ENCODE results near the gene C15orf62. TPM values are rescaled to one million over a fixed set of nuclear protein-coding genes. Genes with fewer than 3 reads are reported as not detected.

The C15orf62 gene
- total RNA-seq, 1 donor from 2014 or later: 0.30 TPM

DNA sequence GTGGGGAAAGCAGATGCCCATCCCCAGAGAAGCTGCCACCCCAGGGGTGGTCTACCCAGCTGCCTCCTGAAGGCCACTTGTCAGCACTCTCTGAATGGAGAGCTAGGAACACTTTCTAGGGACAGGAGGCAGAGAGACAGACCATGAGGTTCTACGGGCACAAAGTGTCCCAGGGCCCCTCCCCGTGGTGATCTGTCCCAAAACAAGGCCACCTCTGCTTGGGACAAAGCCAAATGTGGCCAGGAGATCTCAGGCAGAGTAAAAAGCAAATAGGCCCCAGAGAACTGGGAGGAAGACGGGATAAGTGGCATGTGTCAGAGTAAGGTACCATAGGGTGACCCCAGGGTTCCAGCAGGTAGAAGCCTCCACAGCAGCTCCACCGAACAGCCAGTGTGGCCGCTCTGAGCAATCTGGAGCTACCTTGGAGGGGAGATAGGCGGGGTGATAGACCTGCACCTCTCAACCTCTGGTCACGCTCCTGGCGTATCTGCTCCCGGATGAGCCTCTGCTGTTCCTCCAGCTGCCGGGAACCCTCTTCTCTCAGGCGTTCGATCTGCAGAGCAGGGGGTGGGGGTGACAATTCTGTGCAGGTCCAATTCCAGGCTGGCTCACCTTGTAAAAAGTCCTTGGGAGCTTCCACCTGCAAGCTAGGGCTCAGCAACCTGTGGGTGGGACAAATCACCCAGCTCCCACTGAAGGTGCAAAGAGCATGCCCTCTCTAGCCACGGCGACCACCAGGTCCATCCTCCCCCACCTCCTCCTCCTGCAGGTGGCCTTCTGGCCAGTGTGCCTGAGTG lies 6.2 kb downstream of the C15orf62 start:
- Histone ChIP-seq H3K27ac (replicated peaks) (no peak overlapping the region), H3K27me3 (ENCODE audit: low read depth) (no peaks in the 10 kb centered on the region), H3K9me3 (replicated peaks) (no peaks in the 10 kb centered on the region), H3K4me3 (no peak overlapping the region), H3K36me3 (peaks cover 85% of the 10 kb centered on the region), H3K4me1 (no peaks in the 10 kb centered on the region)
- no peak for DNase-seq
- TF ChIP-seq, protein P1, sequence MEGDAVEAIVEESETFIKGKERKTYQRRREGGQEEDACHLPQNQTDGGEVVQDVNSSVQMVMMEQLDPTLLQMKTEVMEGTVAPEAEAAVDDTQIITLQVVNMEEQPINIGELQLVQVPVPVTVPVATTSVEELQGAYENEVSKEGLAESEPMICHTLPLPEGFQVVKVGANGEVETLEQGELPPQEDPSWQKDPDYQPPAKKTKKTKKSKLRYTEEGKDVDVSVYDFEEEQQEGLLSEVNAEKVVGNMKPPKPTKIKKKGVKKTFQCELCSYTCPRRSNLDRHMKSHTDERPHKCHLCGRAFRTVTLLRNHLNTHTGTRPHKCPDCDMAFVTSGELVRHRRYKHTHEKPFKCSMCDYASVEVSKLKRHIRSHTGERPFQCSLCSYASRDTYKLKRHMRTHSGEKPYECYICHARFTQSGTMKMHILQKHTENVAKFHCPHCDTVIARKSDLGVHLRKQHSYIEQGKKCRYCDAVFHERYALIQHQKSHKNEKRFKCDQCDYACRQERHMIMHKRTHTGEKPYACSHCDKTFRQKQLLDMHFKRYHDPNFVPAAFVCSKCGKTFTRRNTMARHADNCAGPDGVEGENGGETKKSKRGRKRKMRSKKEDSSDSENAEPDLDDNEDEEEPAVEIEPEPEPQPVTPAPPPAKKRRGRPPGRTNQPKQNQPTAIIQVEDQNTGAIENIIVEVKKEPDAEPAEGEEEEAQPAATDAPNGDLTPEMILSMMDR (IDR thresholded peaks at IDR 0.05; ENCODE audit: borderline replicate concordance): no peak
- intact Hi-C loops (cut with micrococcal nuclease): no loop called here

DNA sequence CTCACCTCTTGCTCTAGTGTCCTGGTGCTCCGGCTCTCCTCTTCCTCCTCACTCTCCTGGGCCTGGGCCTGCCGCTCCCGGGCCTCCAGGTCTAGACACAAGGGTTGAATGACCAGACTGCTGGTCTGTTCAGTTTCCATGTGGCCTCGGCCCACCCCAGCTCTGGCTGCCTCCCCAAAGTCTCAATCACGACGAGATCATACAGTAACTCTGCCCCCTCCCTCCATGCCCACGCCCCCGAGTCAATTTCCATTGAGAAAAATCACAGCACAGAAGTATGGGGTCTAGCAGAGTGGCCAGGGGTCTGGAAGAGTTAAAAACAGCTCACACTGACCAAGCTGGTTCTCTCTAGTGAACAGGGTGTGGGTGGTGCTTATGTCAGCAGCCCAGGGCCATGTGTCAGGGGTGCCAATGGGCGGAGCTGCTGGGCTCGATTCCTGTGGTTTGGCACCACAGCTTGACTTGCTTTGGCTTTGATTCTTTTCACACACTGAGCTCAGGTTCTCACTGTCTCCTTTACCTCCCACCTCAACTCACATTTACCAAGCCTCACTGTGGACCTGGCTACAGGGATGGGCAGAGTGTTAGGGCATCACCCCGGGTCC lies 6.9 kb downstream of the C15orf62 start:
- H3K4me3 ChIP-seq: no peak overlapping the region
- H3K36me3 ChIP-seq: peaks cover 84% of the 10 kb centered on the region
- no peaks in the 10 kb centered on the region for H3K4me1 ChIP-seq
- H3K27ac ChIP-seq (replicated peaks): no peak overlapping the region
- DNase-seq: no peak
- TF ChIP-seq, protein P1 (IDR thresholded peaks at IDR 0.05; ENCODE audit: borderline replicate concordance): no peak
- no peaks in the 10 kb centered on the region for H3K27me3 ChIP-seq (ENCODE audit: low read depth)
- no peaks in the 10 kb centered on the region for H3K9me3 ChIP-seq (replicated peaks)
- intact Hi-C loops (cut with micrococcal nuclease): no loop called here

DNA sequence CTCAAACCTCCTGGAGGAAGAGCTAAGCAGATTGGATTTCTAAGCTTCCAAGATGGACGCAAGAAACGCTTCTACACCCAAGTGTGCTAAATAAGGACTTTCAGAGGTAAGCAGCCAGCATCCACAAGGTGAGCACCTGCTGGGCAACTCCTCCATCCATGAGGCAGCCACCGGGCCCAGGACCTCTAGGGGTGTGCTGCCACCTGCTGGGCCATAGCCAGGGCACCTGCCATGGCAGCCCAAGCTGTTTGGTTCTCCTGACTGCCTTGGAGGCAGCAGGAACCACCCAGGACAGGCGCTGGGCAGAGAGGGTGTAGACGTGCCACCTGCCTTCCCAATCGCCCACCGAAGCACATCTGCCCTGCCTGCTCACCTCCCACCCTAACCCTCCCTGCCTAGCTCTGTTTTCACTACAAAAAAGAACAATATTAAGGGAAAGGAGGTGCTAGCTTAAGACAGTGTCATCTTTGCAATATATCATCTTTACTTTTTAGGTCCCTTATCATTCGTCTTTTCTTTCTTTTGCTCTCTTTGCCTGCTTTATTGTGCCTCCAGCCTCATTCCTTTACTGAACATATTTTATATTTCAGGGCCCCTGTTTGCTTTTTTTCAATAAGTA lies 12.9 kb downstream of the C15orf62 start:
- peaks cover 23% of the 10 kb centered on the region for H3K36me3 ChIP-seq
- no peak for DNase-seq
- intact Hi-C loops (cut with micrococcal nuclease): loop anchor here (10.0 kb wide), 1 partner anchor 108 kb away; no protein-coding TSS in a partner anchor
- H3K4me3 ChIP-seq: no peak overlapping the region
- H3K4me1 ChIP-seq: peaks cover 10% of the 10 kb centered on the region
- TF ChIP-seq, protein P1 (IDR thresholded peaks at IDR 0.05; ENCODE audit: borderline replicate concordance): peak; percentile 69
- H3K9me3 ChIP-seq (replicated peaks): no peaks in the 10 kb centered on the region
- no peak overlapping the region for H3K27ac ChIP-seq (replicated peaks)
- no peaks in the 10 kb centered on the region for H3K27me3 ChIP-seq (ENCODE audit: low read depth)

DNA sequence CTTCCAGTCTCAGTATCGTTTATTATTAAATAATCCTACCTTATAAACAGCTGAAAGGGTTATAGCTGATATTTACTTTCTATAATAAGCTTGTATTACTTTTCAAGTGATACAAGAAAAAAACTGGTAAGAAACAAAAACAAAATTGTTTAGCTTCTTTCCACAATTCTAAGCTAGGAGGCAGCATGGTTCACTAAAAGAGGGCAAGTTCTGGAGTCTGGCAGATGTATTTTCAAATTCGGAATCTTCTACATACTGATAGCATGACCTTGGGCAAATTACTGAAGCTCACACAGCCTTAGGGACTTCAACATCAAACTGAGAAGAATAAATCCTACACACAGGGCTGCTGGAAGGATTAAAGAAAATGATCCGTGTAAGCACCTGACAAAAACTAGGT lies 15.4 kb downstream of the C15orf62 start:
- Histone ChIP-seq H3K27ac (replicated peaks) (no peak overlapping the region), H3K9me3 (replicated peaks) (no peaks in the 10 kb centered on the region), H3K4me1 (peaks cover 14% of the 10 kb centered on the region), H3K27me3 (ENCODE audit: low read depth) (no peaks in the 10 kb centered on the region), H3K36me3 (peaks cover under 1% of the 10 kb centered on the region), H3K4me3 (no peak overlapping the region)
- TF ChIP-seq, protein P1 (IDR thresholded peaks at IDR 0.05; ENCODE audit: borderline replicate concordance): no peak
- no peak for DNase-seq
- intact Hi-C loops (cut with micrococcal nuclease): loop anchor here (10.0 kb wide), 1 partner anchor 110 kb away; no protein-coding TSS in a partner anchor

DNA sequence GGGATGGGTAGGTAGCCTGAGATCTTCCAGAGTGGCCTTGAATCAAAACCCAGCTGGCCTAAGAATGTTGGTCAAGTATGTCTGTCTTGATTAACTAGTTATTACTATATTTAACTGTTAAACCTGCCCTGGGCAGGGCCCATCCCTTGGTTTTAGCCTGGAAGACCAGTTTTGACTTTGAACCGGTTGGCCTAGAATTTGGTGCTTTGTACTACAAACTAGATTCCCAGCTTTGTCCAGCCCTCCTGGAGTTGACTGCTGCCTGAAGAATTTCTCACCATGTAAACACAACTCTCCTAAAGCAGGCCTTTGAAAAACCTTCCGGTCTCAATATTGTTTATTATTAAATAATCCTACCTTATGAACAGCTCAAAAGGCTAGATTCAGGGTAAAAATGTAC lies 16.0 kb downstream of the C15orf62 start:
- H3K27ac ChIP-seq (replicated peaks): no peak overlapping the region
- intact Hi-C loops (cut with micrococcal nuclease): loop anchor here (10.0 kb wide), 1 partner anchor 111 kb away; no protein-coding TSS in a partner anchor
- no peak for DNase-seq
- peaks cover 21% of the 10 kb centered on the region for H3K4me1 ChIP-seq
- no peaks in the 10 kb centered on the region for H3K27me3 ChIP-seq (ENCODE audit: low read depth)
- H3K4me3 ChIP-seq: no peak overlapping the region
- no peaks in the 10 kb centered on the region for H3K9me3 ChIP-seq (replicated peaks)
- peaks cover 7% of the 10 kb centered on the region for H3K36me3 ChIP-seq
- TF ChIP-seq, protein P1 (IDR thresholded peaks at IDR 0.05; ENCODE audit: borderline replicate concordance): no peak
